ENCODE data around the gene GSK3A. TPM values are rescaled to one million over a fixed set of nuclear protein-coding genes. Genes with fewer than 3 reads are reported as not detected.

Gene GSK3A
- total and polyA plus RNA-seq, 2 of the 8 experiments (the other 6 are each of a cell fraction or from before 2014, with no cell fraction given): 55.3 to 84.0 TPM

GRCh38 chr19:42281827-42282762 lies 39.7 kb upstream of the GSK3A start:
- no peak overlapping the region; the same call in 1 of the 2 replicates for H2AK5ac ChIP-seq (ENCODE audit: low read depth, low read length)
- TF ChIP-seq JUN (IDR thresholded peaks at IDR 0.05; ENCODE audit: low read depth, low read length): 0 out of 2 replicates have a peak, but pooled peaks have one; percentile 46
- TF ChIP-seq USF2 (IDR thresholded peaks at IDR 0.05; ENCODE audit: low read length): no peak
- TF ChIP-seq BACH1 (IDR thresholded peaks at IDR 0.05; ENCODE audit: low read length): 0 out of 2 replicates have a peak, but pooled peaks have one; percentile 3
- no peak for TF ChIP-seq PHF8 (conservative IDR thresholded peaks at IDR 0.05; ENCODE audit: low read depth, low read length)
- TF ChIP-seq TAF7 (optimal IDR thresholded peaks at IDR 0.05; ENCODE audit: borderline replicate concordance, low read depth, low read length): peak; percentile 34
- peak; percentile 96 for TF ChIP-seq JUND (IDR thresholded peaks at IDR 0.05; ENCODE audit: low read length)
- no peak overlapping the region for H2AFZ ChIP-seq (ENCODE audit: low read length)
- H3K27ac ChIP-seq (ENCODE audit: low read depth, low read length): 0 out of 2 replicates have a peak overlapping the region, but pooled peaks have one; percentile 14
- WGBS, 2 experiments (ENCODE audit: extremely low coverage in 1 of 2, insufficient coverage in 1 of 2, insufficient read length in 1 of 2, insufficient replicate concordance in 2 of 2, low coverage in 1 of 2, low lambda C conversion rate in 2 of 2, missing lambda C conversion rate in 1 of 2): 31% methylated on average over 7 of the region's 7 CpGs; no CpG with 5 or more reads in 1 of the 2 experiments
- H3K36me3 ChIP-seq (ENCODE audit: control insufficient read depth in 2 of 4, insufficient read depth in 4 of 4, low read length in 3 of 4): peaks cover 0 to 4% (median 2%) of the 10 kb centered on the region in 4 experiments; a peak in 3 of 8 replicates
- H2BK15ac ChIP-seq (ENCODE audit: low read length): peak overlapping the region; percentile 61
- no peak overlapping the region; a peak in 1 of 7 replicates for H3K9ac ChIP-seq (replicated peaks in 1 of 4; ENCODE audit: extremely low read depth in 1 of 4, low read depth in 3 of 4, low read length in 3 of 4)
- no peak overlapping the region for H4K8ac ChIP-seq (ENCODE audit: extremely low read depth, insufficient read depth, low read length)
- FAIRE-seq (no peak), DNase-seq (ENCODE audit: low read depth in 1 of 2, low spot score in 2 of 2) (peak in 1 of 2 experiments; percentile 68)
- H3K23ac ChIP-seq (ENCODE audit: insufficient read length): no peak overlapping the region
- POLR2A ChIA-PET (ENCODE audit: partially characterized antibody): interaction anchor here (0.6 to 6.5 kb wide), 16 partner anchors 8 to 206 kb away, joined by 3 to 68 read pairs (median 4); partner anchors contain the start of genes CIC, ERF, PAFAH1B3 and PRR19
- H4K20me1 ChIP-seq (replicated peaks in 1 of 2; ENCODE audit: control insufficient read depth in 1 of 2, insufficient read depth in 2 of 2, low read length in 2 of 2): peaks cover 3 to 14% of the 10 kb centered on the region in 2 experiments
- no peaks in the 10 kb centered on the region for H3K9me3 ChIP-seq (ENCODE audit: insufficient read depth in 2 of 2, low read depth in 1 of 2, low read length in 1 of 2)
- H3K4me1 ChIP-seq (replicated peaks in 1 of 4; ENCODE audit: control insufficient read depth in 3 of 4, insufficient read depth in 4 of 4, low read length in 3 of 4): peaks cover 9 to 46% (median 29%) of the 10 kb centered on the region in 4 experiments
- peaks cover 0 to 22% of the 10 kb centered on the region in 2 experiments; a peak in 2 of 4 replicates for H3K79me2 ChIP-seq (ENCODE audit: control insufficient read depth in 1 of 2, insufficient read depth in 2 of 2, low read length in 2 of 2)
- H3K23me2 ChIP-seq (ENCODE audit: low read depth, low read length): peaks cover 30% of the 10 kb centered on the region
- peaks cover 21% of the 10 kb centered on the region for H3K79me1 ChIP-seq (ENCODE audit: low read depth, low read length)
- peak overlapping the region; percentile 17 for H3K4ac ChIP-seq (replicated peaks; ENCODE audit: insufficient read length, low read depth, low read length)
- CTCF ChIA-PET (ENCODE audit: partially characterized antibody): interaction anchor here (0.5 to 7.4 kb wide), 10 partner anchors 8 to 173 kb away, joined by 3 to 260 read pairs (median 4); partner anchors contain the start of gene GSK3A
- H3K56ac ChIP-seq (replicated peaks; ENCODE audit: insufficient read length, low read depth, low read length): no peak overlapping the region
- H4K91ac ChIP-seq (replicated peaks; ENCODE audit: insufficient read length, low read length): peak overlapping the region; percentile 81
- H2BK12ac ChIP-seq (ENCODE audit: low read depth, low read length): peak overlapping the region; percentile 69; the same call in 1 of the 2 replicates
- peak overlapping the region; percentile 88 for H3K18ac ChIP-seq (ENCODE audit: extremely low read depth, low read length)
- peak overlapping the region; percentile 89; the same call in 1 of the 2 replicates for H2BK5ac ChIP-seq (ENCODE audit: low read depth, low read length)
- H2BK20ac ChIP-seq (ENCODE audit: low read length): peak overlapping the region; percentile 74
- no peaks in the 10 kb centered on the region for H3K27me3 ChIP-seq (replicated peaks in 1 of 4; ENCODE audit: control insufficient read depth in 3 of 4, extremely low read depth in 1 of 4, insufficient read depth in 3 of 4, low read length in 3 of 4)
- peak overlapping the region; percentile 30 for H2BK120ac ChIP-seq (replicated peaks; ENCODE audit: low read depth, low read length)
- H3K4me2 ChIP-seq (ENCODE audit: insufficient read depth in 1 of 2, low read depth in 2 of 2, low read length in 2 of 2): peak overlapping the region; percentile 81 to 96
- H4K5ac ChIP-seq (ENCODE audit: insufficient read length, low read depth, low read length): peak overlapping the region; percentile 7
- H3K4me3 ChIP-seq (ENCODE audit: extremely low read depth in 1 of 4, insufficient read depth in 2 of 4, low read depth in 3 of 4, low read length in 4 of 4): peak overlapping the region; percentile 14 to 81 (median 52); a peak in 5 of 8 replicates
- no peak overlapping the region for H3K14ac ChIP-seq (ENCODE audit: insufficient read length)
